Upper lobe of right lung (tissue), 1 donor: ENCODE data around the gene ZBP1. TPM values are rescaled to one million over a fixed set of nuclear protein-coding genes. Genes with fewer than 3 reads are reported as not detected.

Experiments
- ATAC-seq: fragments of 200-7000 bp; cut with Tn5 transposase; one replicate; pipeline ENCODE4 v1.9.1; 2020; ENCODE audit warnings: mild to moderate bottlenecking, moderate library complexity
- DNase-seq: peaks from one replicate; pipeline ENCODE4 v3.0.0-alpha.2; 2020
- H3K27ac ChIP-seq: fragments of 200-600 bp; one replicate; pipeline ENCODE4 v1.8.0; 2022
- H3K27me3 ChIP-seq: fragments of 200-600 bp; one replicate; pipeline ENCODE4 v1.8.0; 2022; ENCODE audit warnings: mild to moderate bottlenecking
- H3K36me3 ChIP-seq: fragments of 200-600 bp; one replicate; pipeline ENCODE4 v1.8.0; 2022
- H3K4me1 ChIP-seq: fragments of 200-600 bp; one replicate; pipeline ENCODE4 v1.8.0; 2022
- H3K4me3 ChIP-seq: fragments of 200-600 bp; one replicate; pipeline ENCODE4 v1.8.0; 2022; ENCODE audit warnings: mild to moderate bottlenecking
- H3K9me3 ChIP-seq: fragments of 200-600 bp; one replicate; pipeline ENCODE4 v1.8.0; 2022
- CTCF ChIP-seq: fragments of 200-600 bp; IDR thresholded peaks from one replicate; pipeline ENCODE4 v1.8.0; 2022; ENCODE audit warnings: antibody characterized with exemption
- intact Hi-C: fragments of 100-400 bp; cut with DNase I; formaldehyde crosslinking; loops from one replicate; pipeline ENCODE4 v1.11.0; 2022
- total RNA-seq: library from RNA; stranded (reverse); fragmentation: NEBNext Ultra II Directional; extraction: Animal tissue kit (Norgen Biotek cat#: 25700); gene quantifications from one replicate; pipeline ENCODE4 v1.2.1, GENCODE V29; 2021
- donor health status: DM: no; HTN: yes; CAD: no; lungs with severe emphysema.

The ZBP1 gene
- total RNA-seq, 1 donor from 2014 or later = 2.7 TPM

- Histone ChIP-seq H3K9me3 (no peaks in the 10 kb centered on the region), H3K4me3 (no peak overlapping the region), H3K27me3 (no peaks in the 10 kb centered on the region), H3K36me3 (no peaks in the 10 kb centered on the region), H3K27ac (no peak overlapping the region), H3K4me1 (peaks cover 16% of the 10 kb centered on the region)
- intact Hi-C loops = no loop called here
- DNase-seq (peak; percentile 80), ATAC-seq (peak; percentile 81)
- TF ChIP-seq CTCF = peak; percentile 73
These were observed 2.6 kb upstream of the ZBP1 start for GRCh38 chr20:57622579-57623381.

GRCh38 chr20:57622201-57622570 lies 2.0 kb upstream of the ZBP1 start:
- Histone ChIP-seq H3K27me3 (no peaks in the 10 kb centered on the region), H3K27ac (no peak overlapping the region), H3K9me3 (no peaks in the 10 kb centered on the region), H3K4me3 (no peak overlapping the region), H3K36me3 (no peaks in the 10 kb centered on the region), H3K4me1 (peaks cover 12% of the 10 kb centered on the region)
- TF ChIP-seq CTCF = no peak
- ATAC-seq = no peak
- no peak for DNase-seq
- intact Hi-C loops = no loop called here

- DNase-seq (no peak), ATAC-seq (no peak)
- Histone ChIP-seq H3K9me3 (no peaks in the 10 kb centered on the region), H3K4me3 (no peak overlapping the region), H3K36me3 (no peaks in the 10 kb centered on the region), H3K27ac (no peak overlapping the region), H3K27me3 (no peaks in the 10 kb centered on the region), H3K4me1 (peaks cover 10% of the 10 kb centered on the region)
- intact Hi-C loops = no loop called here
- no peak for TF ChIP-seq CTCF
These were observed 1.4 kb upstream of the ZBP1 start for GRCh38 chr20:57621421-57622200.

- DNase-seq = no peak
- H3K36me3 ChIP-seq = no peaks in the 10 kb centered on the region
- no peaks in the 10 kb centered on the region for H3K9me3 ChIP-seq
- no peak for ATAC-seq
- intact Hi-C loops = no loop called here
- H3K4me3 ChIP-seq = no peak overlapping the region
- no peaks in the 10 kb centered on the region for H3K27me3 ChIP-seq
- peak overlapping the region; percentile 63 for H3K27ac ChIP-seq
- TF ChIP-seq CTCF = no peak
- peaks cover 10% of the 10 kb centered on the region for H3K4me1 ChIP-seq
These were observed 773 bp upstream of the ZBP1 start for GRCh38 chr20:57620999-57621398.

GRCh38 chr20:57619051-57619831 lies 985 bp downstream of the ZBP1 start:
- H3K4me3 ChIP-seq = peak overlapping the region; percentile 35
- H3K36me3 ChIP-seq = no peaks in the 10 kb centered on the region
- peak; percentile 75 for DNase-seq
- intact Hi-C loops = no loop called here
- no peak for TF ChIP-seq CTCF
- peak overlapping the region; percentile 63 for H3K27ac ChIP-seq
- H3K4me1 ChIP-seq = peaks cover 10% of the 10 kb centered on the region
- ATAC-seq = peak; percentile 77
- no peaks in the 10 kb centered on the region for H3K9me3 ChIP-seq
- H3K27me3 ChIP-seq = no peaks in the 10 kb centered on the region
